K562 (cell line): ENCODE data around the gene SULT6B1. TPM values are rescaled to one million over a fixed set of nuclear protein-coding genes. Genes with fewer than 3 reads are reported as not detected.

Experiments
- ATAC-seq: fragments of 200-7000 bp; cut with Tn5 transposase; 3 replicates; pipeline ENCODE4 v1.9.1; 2020; ENCODE audit warnings: moderate library complexity
- BruUV-seq: library from RNA; stranded (reverse); fragments of 400-500 nt; replicated peaks from 2 replicates; lab custom pipeline; 2021; lab: Mats Ljungman, UMichigan
- CTCF ChIA-PET: fragments of 300-600 bp; formaldehyde crosslinking; extraction: SDS; loops from one replicate; lab custom pipeline; 2021; ENCODE audit warnings: low intra/inter-chr PET ratio; lab: Yijun Ruan, JAX
- POLR2A ChIA-PET: fragments of 300-600, 350-650 bp; sonication (Branson Sonifier 250); formaldehyde crosslinking; extraction: SDS; loops from one replicate; lab custom pipeline; 2021; ENCODE audit warnings: antibody characterized with exemption, inconsistent platforms; lab: Yijun Ruan, JAX
- DNase-seq, 4 experiments: peaks; one replicate each; pipeline versions ENCODE4 v3.0.0 to v3.0.0-alpha.2; 2011 to 2018; ENCODE audit warnings: low spot score in 3 of 4, mixed read lengths in 3 of 4; ENCODE audit errors: extremely low read depth in 1 of 4
- FAIRE-seq: peaks from 2 replicates; lab custom pipeline; 2011; peaks lifted over from hg19 to GRCh38; lab: Jason Lieb, UNC
- H2AFZ ChIP-seq: 2 replicates; pipeline ENCODE4 v1.6.0; 2011; ENCODE audit warnings: low read depth, low read length, control low read depth, inconsistent platforms
- H3K27ac ChIP-seq: fragments of 200-600 bp; 3 replicates; pipeline ENCODE4 v1.8.0; 2011; ENCODE audit warnings: low read depth, mild to moderate bottlenecking, control low read depth, inconsistent platforms, low read length, moderate library complexity, mixed read lengths; ENCODE audit errors: extremely low read depth
- H3K27me3 ChIP-seq, 2 experiments: fragments of 300-600 bp in 1 of 2; 2 replicates in 1 of 2; 3 replicates in 1 of 2; pipeline versions ENCODE4 v1.6.0 to v1.8.0; 2011; ENCODE audit warnings: inconsistent platforms in 2 of 2, low read length in 2 of 2, mild to moderate bottlenecking in 1 of 2, mixed read lengths in 1 of 2, moderate library complexity in 1 of 2; ENCODE audit not compliant: control insufficient read depth in 2 of 2, insufficient read depth in 2 of 2
- H3K36me3 ChIP-seq: fragments of 300-600 bp; 3 replicates; pipeline ENCODE4 v1.8.0; 2011; ENCODE audit warnings: mild to moderate bottlenecking, low read length, inconsistent platforms; ENCODE audit not compliant: control insufficient read depth, insufficient read depth
- H3K4me1 ChIP-seq, 2 experiments: fragments of 200-600 bp in 1 of 2; replicated peaks in 1 of 2; 2 replicates in 1 of 2; 3 replicates in 1 of 2; pipeline versions ENCODE4 v1.5.1 to v1.8.0; 2011; ENCODE audit warnings: inconsistent platforms in 2 of 2, low read length in 2 of 2, mild to moderate bottlenecking in 1 of 2, mixed read lengths in 1 of 2, moderate library complexity in 1 of 2; ENCODE audit not compliant: control insufficient read depth in 2 of 2, insufficient read depth in 2 of 2
- H3K4me2 ChIP-seq: 2 replicates; pipeline ENCODE4 v1.6.1; 2011; ENCODE audit warnings: low read length, control low read depth, inconsistent platforms, mixed read lengths; ENCODE audit not compliant: insufficient read depth
- H3K4me3 ChIP-seq: fragments of 200-600 bp; sonication (generic), shearing (Covaris generic); 2 replicates; pipeline ENCODE4 v1.5.1; 2016; ENCODE audit warnings: control low read depth, inconsistent platforms
- H3K79me2 ChIP-seq: fragments of 200-600 bp; 3 replicates; pipeline ENCODE4 v1.8.0; 2011; ENCODE audit warnings: low read length, inconsistent platforms; ENCODE audit not compliant: control insufficient read depth, insufficient read depth
- H3K9ac ChIP-seq, 2 experiments: 2 replicates each; pipeline versions ENCODE4 v1.6.0 to v1.6.1; 2011; ENCODE audit warnings: low read depth in 2 of 2, low read length in 2 of 2, control low read depth in 1 of 2, inconsistent platforms in 1 of 2, mild to moderate bottlenecking in 1 of 2, mixed read lengths in 1 of 2; ENCODE audit not compliant: insufficient read depth in 1 of 2
- H3K9me1 ChIP-seq: one replicate; pipeline ENCODE4 v1.6.0; 2011; ENCODE audit warnings: inconsistent platforms, mild to moderate bottlenecking, low read length, moderate library complexity; ENCODE audit not compliant: control insufficient read depth, insufficient read depth
- H3K9me3 ChIP-seq: replicated peaks from 2 replicates; pipeline ENCODE4 v1.5.1; 2011; ENCODE audit warnings: low read depth, low read length, inconsistent platforms; ENCODE audit not compliant: control insufficient read depth, insufficient read depth
- H4K20me1 ChIP-seq: replicated peaks from 2 replicates; pipeline ENCODE4 v1.6.1; 2011; ENCODE audit warnings: low read length, inconsistent platforms, mixed read lengths; ENCODE audit not compliant: control insufficient read depth, insufficient read depth
- CHCHD3 ChIP-seq: fragments of 250-450 bp; sonication (Bioruptor Pico); IDR thresholded peaks from 2 replicates; pipeline ENCODE4 v2.1.2; 2022; ENCODE audit warnings: mild to moderate bottlenecking
- KDM4B ChIP-seq, 2 experiments: fragments of 450-650 bp in 1 of 2; sonication (generic) in 1 of 2; IDR thresholded peaks; 2 replicates each; pipeline ENCODE4 v1.6.1; 2016 to 2017; ENCODE audit warnings: borderline replicate concordance in 2 of 2, antibody characterized with exemption in 1 of 2, low read depth in 1 of 2, mild to moderate bottlenecking in 1 of 2
- TOE1 ChIP-seq, 2 experiments: fragments of 450-650 bp in 1 of 2; sonication (generic) in 1 of 2; formaldehyde crosslinking in 1 of 2; IDR thresholded peaks; 2 replicates each; pipeline versions ENCODE4 v1.7.1 to v1.8.0; 2016 to 2022; ENCODE audit warnings: borderline replicate concordance in 2 of 2, mild to moderate bottlenecking in 2 of 2, antibody characterized with exemption in 1 of 2, inconsistent platforms in 1 of 2, low read depth in 1 of 2, missing genetic modification reagents in 1 of 2, moderate library complexity in 1 of 2
- ZNF165 ChIP-seq: fragments of 250-450 bp; sonication (Bioruptor Pico); IDR thresholded peaks from 2 replicates; pipeline ENCODE4 v1.4.0; 2020; ENCODE audit warnings: borderline replicate concordance
- WGBS: fragments of 100-300 bp; shearing (Covaris generic); methylation state at CpG from one replicate; pipeline ENCODE4 v1.1.6; 2016; ENCODE audit warnings: low coverage, mixed read lengths; ENCODE audit not compliant: insufficient coverage; ENCODE audit errors: missing lambda C conversion rate; 5-methylcytosine and 5-hydroxymethylcytosine counted together
- in situ Hi-C: fragments of 300-500 bp; cut with MboI; formaldehyde crosslinking; loops from 4 replicates; pipeline ENCODE4 v1.15.0; 2018; ENCODE audit warnings: inconsistent platforms, mixed read lengths
- intact Hi-C: fragments of 100-400 bp; cut with micrococcal nuclease; formaldehyde crosslinking; loops from 2 replicates; pipeline ENCODE4 v1.14.2; 2022
- polyA plus RNA-seq, 8 experiments: library from polyadenylated mRNA; depleted of rRNA in 4 of 8; stranded (reverse) in 5 of 8; unstranded in 3 of 8; fragments of >200 nt; fragmentation: Nextera tagmentation in 2 of 8; fragmentation: Illumina TruSeq in 1 of 8; extraction: Ambion mirVana in 2 of 8; extraction: Trizol in 1 of 8; gene quantifications; 2 replicates each; pipeline versions ENCODE4 v1.2.1 to v1.2.3, GENCODE V29; 2011 to 2014; ENCODE audit warnings: inconsistent platforms in 1 of 8, missing spikeins in 1 of 8
- total RNA-seq, 7 experiments: library from RNA; depleted of rRNA in 6 of 7; stranded (reverse); fragments of >200 nt in 6 of 7; fragmentation: Illumina TruSeq in 2 of 7; extraction: Trizol in 2 of 7; gene quantifications; 2 replicates each; pipeline versions ENCODE4 v1.2.1 to v1.2.3, GENCODE V29; 2011 to 2021; ENCODE audit warnings: low replicate concordance in 1 of 7
- TF ChIP-seq, protein P1 (sequence below), 2 experiments: fragments of 250-450 bp in 1 of 2; fragments of 450-650 bp in 1 of 2; sonication (Bioruptor Pico) in 1 of 2; IDR thresholded peaks; 2 replicates each; pipeline versions ENCODE4 v1.6.1 to v1.8.0; 2016 to 2021; ENCODE audit warnings: mild to moderate bottlenecking in 2 of 2, moderate library complexity in 2 of 2, missing compliant biosample characterization in 1 of 2, missing genetic modification characterization in 1 of 2
- TF ChIP-seq, protein P2 (sequence below): sonication (generic); formaldehyde crosslinking; IDR thresholded peaks from 2 replicates; pipeline ENCODE4 v1.8.0; 2022; ENCODE audit warnings: mild to moderate bottlenecking, missing genetic modification reagents
- TF ChIP-seq, protein P3 (sequence below): fragments of 250-450 bp; sonication (Bioruptor Pico); IDR thresholded peaks from 2 replicates; pipeline ENCODE4 v1.4.0; 2020; ENCODE audit warnings: mild to moderate bottlenecking, moderate library complexity, borderline replicate concordance

The SULT6B1 gene
- total and polyA plus RNA-seq, 9 of the 15 experiments (the other 6 are each of a cell fraction or from before 2014, with no cell fraction given): not detected

DNA sequence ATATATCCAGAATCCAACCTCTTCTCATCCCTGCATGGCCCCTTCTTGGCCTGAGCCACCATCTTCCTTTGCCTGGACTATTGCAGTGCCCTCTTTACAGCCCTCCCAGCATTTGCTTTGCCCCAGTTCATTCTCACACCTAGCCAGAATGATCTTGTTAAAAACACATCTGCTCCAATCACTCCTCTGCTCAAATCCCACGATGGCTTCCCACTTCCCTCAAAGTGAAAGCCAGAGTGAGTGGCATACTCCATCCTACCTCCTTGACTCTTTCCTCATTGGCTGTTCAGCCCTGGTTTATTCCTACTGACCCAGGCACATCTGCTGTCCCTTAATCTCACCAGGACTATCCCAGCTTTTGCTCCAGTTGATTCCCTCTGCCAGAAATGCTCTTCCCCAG is 14.7 kb downstream of the SULT6B1 start:
- Histone ChIP-seq H3K4me2 (no peak overlapping the region), H3K79me2 (no peaks in the 10 kb centered on the region), H3K4me3 (no peak overlapping the region), H3K9ac (no peak overlapping the region), H3K27ac (no peak overlapping the region), H3K9me3 (no peaks in the 10 kb centered on the region), H3K27me3 (peaks cover 0 to 5% of the 10 kb centered on the region in 2 experiments; a peak in 2 of 5 replicates), H4K20me1 (no peaks in the 10 kb centered on the region), H3K36me3 (no peaks in the 10 kb centered on the region), H3K9me1 (no peaks in the 10 kb centered on the region), H3K4me1 (no peaks in the 10 kb centered on the region), H2AFZ (no peak overlapping the region)
- in situ Hi-C loops (no loop called here), intact Hi-C loops (no loop called here)
- BruUV-seq: no TSS peak
- ATAC-seq: no peak
- no peak for DNase-seq
- TF ChIP-seq, protein P1, sequence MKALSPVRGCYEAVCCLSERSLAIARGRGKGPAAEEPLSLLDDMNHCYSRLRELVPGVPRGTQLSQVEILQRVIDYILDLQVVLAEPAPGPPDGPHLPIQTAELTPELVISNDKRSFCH (CRISPR knock-in tag; IDR thresholded peaks at IDR 0.05): no peak
- TF ChIP-seq, protein P1 (tag; IDR thresholded peaks at IDR 0.05): no peak
- TF ChIP-seq, protein P2, sequence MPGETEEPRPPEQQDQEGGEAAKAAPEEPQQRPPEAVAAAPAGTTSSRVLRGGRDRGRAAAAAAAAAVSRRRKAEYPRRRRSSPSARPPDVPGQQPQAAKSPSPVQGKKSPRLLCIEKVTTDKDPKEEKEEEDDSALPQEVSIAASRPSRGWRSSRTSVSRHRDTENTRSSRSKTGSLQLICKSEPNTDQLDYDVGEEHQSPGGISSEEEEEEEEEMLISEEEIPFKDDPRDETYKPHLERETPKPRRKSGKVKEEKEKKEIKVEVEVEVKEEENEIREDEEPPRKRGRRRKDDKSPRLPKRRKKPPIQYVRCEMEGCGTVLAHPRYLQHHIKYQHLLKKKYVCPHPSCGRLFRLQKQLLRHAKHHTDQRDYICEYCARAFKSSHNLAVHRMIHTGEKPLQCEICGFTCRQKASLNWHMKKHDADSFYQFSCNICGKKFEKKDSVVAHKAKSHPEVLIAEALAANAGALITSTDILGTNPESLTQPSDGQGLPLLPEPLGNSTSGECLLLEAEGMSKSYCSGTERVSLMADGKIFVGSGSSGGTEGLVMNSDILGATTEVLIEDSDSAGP (CRISPR knock-in tag): no peak
- TF ChIP-seq, protein P3, sequence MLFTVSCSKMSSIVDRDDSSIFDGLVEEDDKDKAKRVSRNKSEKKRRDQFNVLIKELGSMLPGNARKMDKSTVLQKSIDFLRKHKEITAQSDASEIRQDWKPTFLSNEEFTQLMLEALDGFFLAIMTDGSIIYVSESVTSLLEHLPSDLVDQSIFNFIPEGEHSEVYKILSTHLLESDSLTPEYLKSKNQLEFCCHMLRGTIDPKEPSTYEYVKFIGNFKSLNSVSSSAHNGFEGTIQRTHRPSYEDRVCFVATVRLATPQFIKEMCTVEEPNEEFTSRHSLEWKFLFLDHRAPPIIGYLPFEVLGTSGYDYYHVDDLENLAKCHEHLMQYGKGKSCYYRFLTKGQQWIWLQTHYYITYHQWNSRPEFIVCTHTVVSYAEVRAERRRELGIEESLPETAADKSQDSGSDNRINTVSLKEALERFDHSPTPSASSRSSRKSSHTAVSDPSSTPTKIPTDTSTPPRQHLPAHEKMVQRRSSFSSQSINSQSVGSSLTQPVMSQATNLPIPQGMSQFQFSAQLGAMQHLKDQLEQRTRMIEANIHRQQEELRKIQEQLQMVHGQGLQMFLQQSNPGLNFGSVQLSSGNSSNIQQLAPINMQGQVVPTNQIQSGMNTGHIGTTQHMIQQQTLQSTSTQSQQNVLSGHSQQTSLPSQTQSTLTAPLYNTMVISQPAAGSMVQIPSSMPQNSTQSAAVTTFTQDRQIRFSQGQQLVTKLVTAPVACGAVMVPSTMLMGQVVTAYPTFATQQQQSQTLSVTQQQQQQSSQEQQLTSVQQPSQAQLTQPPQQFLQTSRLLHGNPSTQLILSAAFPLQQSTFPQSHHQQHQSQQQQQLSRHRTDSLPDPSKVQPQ (CRISPR knock-in tag): no peak
- TF ChIP-seq KDM4B (IDR thresholded peaks at IDR 0.05; ENCODE audit: borderline replicate concordance in 2 of 2, low read depth in 1 of 2) (no peak), CHCHD3 (CRISPR knock-in tag) (no peak), TOE1 (IDR thresholded peaks at IDR 0.05; ENCODE audit: borderline replicate concordance) (no peak), TOE1 (CRISPR knock-in tag; IDR thresholded peaks at IDR 0.05; ENCODE audit: borderline replicate concordance, low read depth) (no peak), ZNF165 (no peak)
- 0% methylated on average over 1 of the region's 1 CpG for WGBS
- POLR2A ChIA-PET: no interaction called here
- CTCF ChIA-PET: no interaction called here
- FAIRE-seq: no peak
